Natural killer cell treated with Interleukin-12 subunit alpha and Interleukin-12 subunit beta and Interleukin-15 and Interleukin-18, amount 100 ng/mL, for 72 hours (primary cell): ENCODE data around the gene ZPR1. TPM values are rescaled to one million over a fixed set of nuclear protein-coding genes. Genes with fewer than 3 reads are reported as not detected.
A peak's percentile ranks its signal among the peaks of the same experiment; 100 is the strongest.
"Not testable (repeated sequence)": the region's sequence is repeated elsewhere in the genome, so short reads cannot be mapped to it uniquely, and the experiment has no call there.

ENCODE experiments used
- ATAC-seq, 2 donors: fragments of 150-1000 bp; cut with Tn5 transposase in 1 of 2; sonication (Bioruptor Pico), chemical (Tn5 transposase) in 1 of 2; 2 replicates each; pipeline ENCODE4 v1.10.0; 2021
- DNase-seq: peaks from one replicate; pipeline ENCODE4 v3.0.0; 2022; ENCODE audit warnings: low spot score
- H3K27ac Mint-ChIP-seq, 2 donors: 1 replicate in 1 of 2; 2 replicates in 1 of 2; pipeline ENCODE4 v1.8.0; 2022; ENCODE audit warnings: mixed read lengths in 2 of 2, mild to moderate bottlenecking in 1 of 2, moderate library complexity in 1 of 2
- H3K27me3 Mint-ChIP-seq, 2 donors: 1 replicate in 1 of 2; 2 replicates in 1 of 2; pipeline ENCODE4 v1.8.0; 2022; ENCODE audit warnings: mixed read lengths in 2 of 2
- H3K36me3 Mint-ChIP-seq: one replicate; pipeline ENCODE4 v1.8.0; 2022; ENCODE audit warnings: mixed read lengths
- H3K4me1 Mint-ChIP-seq, 2 donors: 1 replicate in 1 of 2; 2 replicates in 1 of 2; pipeline ENCODE4 v1.8.0; 2022; ENCODE audit warnings: low read depth in 2 of 2, mixed read lengths in 2 of 2, mild to moderate bottlenecking in 1 of 2
- H3K4me3 Mint-ChIP-seq: one replicate; pipeline ENCODE4 v1.8.0; 2022; ENCODE audit warnings: mixed read lengths
- H3K9me3 Mint-ChIP-seq: 2 replicates; pipeline ENCODE4 v1.8.0; 2022; ENCODE audit warnings: mixed read lengths
- total RNA-seq, 2 donors: library from RNA; stranded (reverse); gene quantifications; one replicate each; pipeline ENCODE4 v1.2.3, GENCODE V29; 2022

The ZPR1 gene
- total RNA-seq, 2 donors from 2014 or later, result 89.7 to 143 TPM

- Mint-ChIP-seq H3K27me3 (no peaks in the 10 kb centered on the region), H3K27ac (peak overlapping the region; percentile 42 to 49), H3K4me3 (no peak overlapping the region), H3K4me1 (peaks cover 36 to 75% of the 10 kb centered on the region in 2 donors), H3K9me3 (no peaks in the 10 kb centered on the region), H3K36me3 (peaks cover 47% of the 10 kb centered on the region)
- no peak for DNase-seq
- no peak for ATAC-seq
Measured at GRCh38 chr11:116776522-116776984, 11.3 kb downstream of the ZPR1 start.

GRCh38 chr11:116775975-116776374, 11.8 kb downstream of the ZPR1 start:
- no peak for ATAC-seq
- H3K27ac Mint-ChIP-seq, result peak overlapping the region; percentile 42 to 49
- H3K36me3 Mint-ChIP-seq, result peaks cover 41% of the 10 kb centered on the region
- DNase-seq, result no peak
- no peaks in the 10 kb centered on the region for H3K9me3 Mint-ChIP-seq
- H3K4me3 Mint-ChIP-seq, result no peak overlapping the region
- H3K4me1 Mint-ChIP-seq, result peaks cover 40 to 75% of the 10 kb centered on the region in 2 donors
- H3K27me3 Mint-ChIP-seq, result no peaks in the 10 kb centered on the region

- Mint-ChIP-seq H3K4me1 (peaks cover 38 to 71% of the 10 kb centered on the region in 2 donors), H3K4me3 (peak overlapping the region; percentile 70)
Measured at GRCh38 chr11:116774661-116775060, 13.2 kb downstream of the ZPR1 start.

GRCh38 chr11:116773203-116774097, 14.4 kb downstream of the ZPR1 start:
- Mint-ChIP-seq H3K4me3 (peak overlapping the region; percentile 97), H3K27ac (peak overlapping the region; percentile 89 to 94), H3K36me3 (peaks cover 28% of the 10 kb centered on the region), H3K4me1 (peaks cover 30 to 59% of the 10 kb centered on the region in 2 donors), H3K27me3 (no peaks in the 10 kb centered on the region), H3K9me3 (no peaks in the 10 kb centered on the region)
- ATAC-seq (peak; percentile 53 to 57), DNase-seq (no peak)

More at GRCh38 chr11:116774661-116775060, 13.2 kb downstream of the ZPR1 start:
- H3K36me3 Mint-ChIP-seq, result peaks cover 34% of the 10 kb centered on the region
- H3K27me3 Mint-ChIP-seq, result no peaks in the 10 kb centered on the region
- H3K9me3 Mint-ChIP-seq, result no peaks in the 10 kb centered on the region
- DNase-seq (no peak), ATAC-seq (no peak)
- H3K27ac Mint-ChIP-seq, result peak overlapping the region in 1 of 2 donors; percentile 69

- peak within 1 kb of the TSS; percentile 89 to 94 for H3K27ac Mint-ChIP-seq
- H3K9me3 Mint-ChIP-seq, result no peaks in the 10 kb centered on the region
- peak; percentile 95 to 96 for ATAC-seq
- H3K4me3 Mint-ChIP-seq, result peak within 1 kb of the TSS; percentile 97
- peaks cover 29 to 51% of the 10 kb centered on the region in 2 donors for H3K4me1 Mint-ChIP-seq
- peaks cover 19% of the 10 kb centered on the region for H3K36me3 Mint-ChIP-seq
- H3K27me3 Mint-ChIP-seq, result no peaks in the 10 kb centered on the region
- DNase-seq, result peak; percentile 96
Measured at GRCh38 chr11:116772443-116773202, 15.2 kb downstream of the ZPR1 start, which contains the start of gene BUD13. BUD13 (minus strand) TSS chr11:116772987; CDS start chr11:116772964, 23 bp downstream.

GRCh38 chr11:116771935-116772334, 15.9 kb downstream of the ZPR1 start:
- no peaks in the 10 kb centered on the region for H3K9me3 Mint-ChIP-seq
- H3K4me3 Mint-ChIP-seq, result peak overlapping the region; percentile 97
- no peaks in the 10 kb centered on the region for H3K27me3 Mint-ChIP-seq
- H3K36me3 Mint-ChIP-seq, result peaks cover 17% of the 10 kb centered on the region
- peaks cover 29 to 49% of the 10 kb centered on the region in 2 donors for H3K4me1 Mint-ChIP-seq
- H3K27ac Mint-ChIP-seq, result peak overlapping the region; percentile 89 to 94
- DNase-seq (no peak), ATAC-seq (no peak)

- no peak for DNase-seq
- no peaks in the 10 kb centered on the region for H3K27me3 Mint-ChIP-seq
- peaks cover 44% of the 10 kb centered on the region for H3K36me3 Mint-ChIP-seq
Measured at GRCh38 chr11:116762132-116762531, 25.7 kb downstream of the ZPR1 start.

GRCh38 chr11:116756044-116756443, 31.8 kb downstream of the ZPR1 start:
- H3K27ac Mint-ChIP-seq, DNase-seq, H3K4me3 Mint-ChIP-seq, ATAC-seq, H3K27me3 Mint-ChIP-seq, H3K4me1 Mint-ChIP-seq, H3K9me3 Mint-ChIP-seq: not testable (repeated sequence)
- peaks cover 47% of the 10 kb centered on the region for H3K36me3 Mint-ChIP-seq

More at GRCh38 chr11:116762132-116762531, 25.7 kb downstream of the ZPR1 start:
- no peak for ATAC-seq
- H3K4me3 Mint-ChIP-seq, result no peak overlapping the region
- H3K27ac Mint-ChIP-seq, result no peak overlapping the region
- no peaks in the 10 kb centered on the region for H3K9me3 Mint-ChIP-seq
- peaks cover 2 to 15% of the 10 kb centered on the region in 2 donors for H3K4me1 Mint-ChIP-seq

- no peak for DNase-seq
- Mint-ChIP-seq H3K9me3 (no peaks in the 10 kb centered on the region), H3K4me3 (no peak overlapping the region), H3K27me3 (no peaks in the 10 kb centered on the region), H3K4me1 (peaks cover 4 to 5% of the 10 kb centered on the region in 2 donors), H3K36me3 (peaks cover 20% of the 10 kb centered on the region), H3K27ac (no peak overlapping the region)
- ATAC-seq, result no peak
Measured at GRCh38 chr11:116750070-116750718, 37.6 kb downstream of the ZPR1 start.

- Mint-ChIP-seq H3K36me3 (no peaks in the 10 kb centered on the region), H3K27me3 (no peaks in the 10 kb centered on the region), H3K4me1 (peaks cover 2 to 4% of the 10 kb centered on the region in 2 donors), H3K4me3 (no peak overlapping the region), H3K27ac (no peak overlapping the region), H3K9me3 (no peaks in the 10 kb centered on the region)
- ATAC-seq, result no peak
- DNase-seq, result no peak
Measured at GRCh38 chr11:116742104-116742503, 45.7 kb downstream of the ZPR1 start.

GRCh38 chr11:116740741-116741140, 47.1 kb downstream of the ZPR1 start:
- Mint-ChIP-seq H3K4me1 (peaks cover 2 to 4% of the 10 kb centered on the region in 2 donors), H3K9me3 (no peaks in the 10 kb centered on the region), H3K27ac (no peak overlapping the region), H3K4me3 (no peak overlapping the region), H3K27me3 (no peaks in the 10 kb centered on the region), H3K36me3 (no peaks in the 10 kb centered on the region)
- ATAC-seq (no peak), DNase-seq (no peak)

- ATAC-seq (no peak), DNase-seq (no peak)
- H3K9me3 Mint-ChIP-seq, result no peaks in the 10 kb centered on the region
- H3K36me3 Mint-ChIP-seq, result no peaks in the 10 kb centered on the region
- peaks cover 2 to 4% of the 10 kb centered on the region in 2 donors for H3K4me1 Mint-ChIP-seq
- H3K4me3 Mint-ChIP-seq, result no peak overlapping the region
- H3K27me3 Mint-ChIP-seq, result no peaks in the 10 kb centered on the region
- no peak overlapping the region for H3K27ac Mint-ChIP-seq
Measured at GRCh38 chr11:116738975-116739374, 48.8 kb downstream of the ZPR1 start.

GRCh38 chr11:116736763-116737162, 51.1 kb downstream of the ZPR1 start:
- no peak overlapping the region for H3K27ac Mint-ChIP-seq
- H3K27me3 Mint-ChIP-seq, result no peaks in the 10 kb centered on the region
- ATAC-seq (no peak), DNase-seq (no peak)
- H3K4me1 Mint-ChIP-seq, result peaks cover 11 to 17% of the 10 kb centered on the region in 2 donors
- H3K36me3 Mint-ChIP-seq, result no peaks in the 10 kb centered on the region
- no peaks in the 10 kb centered on the region for H3K9me3 Mint-ChIP-seq
- H3K4me3 Mint-ChIP-seq, result no peak overlapping the region
